Measurements from ENCODE around the gene CCDC68. TPM values are rescaled to one million over a fixed set of nuclear protein-coding genes. Genes with fewer than 3 reads are reported as not detected.

Gene CCDC68
- total RNA-seq, 1 experiment from 2014 or later: not detected

DNA sequence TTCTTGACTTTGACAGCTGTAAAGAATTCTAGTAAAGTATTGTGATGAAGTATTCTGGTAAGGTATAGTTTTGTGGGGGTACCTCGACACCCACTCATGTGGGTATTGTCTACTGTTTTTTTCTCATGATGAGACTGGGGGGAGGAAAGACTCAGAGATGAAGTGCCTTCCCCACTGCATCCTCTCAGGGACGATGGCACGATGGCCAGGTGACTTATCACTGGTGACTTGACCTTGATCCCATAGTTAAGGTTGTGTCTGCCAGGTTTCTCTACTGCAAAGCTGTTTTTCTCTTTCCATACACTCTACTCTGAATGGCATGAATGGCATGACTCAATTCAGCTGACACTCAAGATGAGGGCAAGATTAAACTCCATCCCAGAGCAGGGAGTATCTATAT, 936 bp upstream of the CCDC68 start:
- intact Hi-C loops (cut with micrococcal nuclease; ENCODE audit: unreplicated experiment): no loop called here
- Histone ChIP-seq H3K4me1 (ENCODE audit: insufficient read depth, low read length, poor library complexity, severe bottlenecking) (no peaks in the 10 kb centered on the region), H3K27me3 (replicated peaks; ENCODE audit: insufficient read depth, low read depth, low read length, poor library complexity) (peaks cover 25% of the 10 kb centered on the region), H3K9me3 (ENCODE audit: low read depth, low read length, poor library complexity, severe bottlenecking) (no peaks in the 10 kb centered on the region), H3K36me3 (ENCODE audit: insufficient read depth, low read length, poor library complexity, severe bottlenecking) (no peaks in the 10 kb centered on the region), H3K4me3 (ENCODE audit: low read depth, low read length, poor library complexity, severe bottlenecking) (no peak overlapping the region), H3K27ac (ENCODE audit: low read depth, low read length, poor library complexity, severe bottlenecking) (no peak overlapping the region)
- CTCF ChIA-PET: no interaction called here
- POLR2A ChIA-PET (ENCODE audit: low non-redundant PET): no interaction called here
- no peak for TF ChIP-seq CTCF (conservative IDR thresholded peaks at IDR 0.05; ENCODE audit: low read depth, low read length)
- TF ChIP-seq EZH2 (IDR thresholded peaks at IDR 0.05; ENCODE audit: borderline replicate concordance, low read depth, low read length, poor library complexity, severe bottlenecking): no peak
- DNase-seq (ENCODE audit: low spot score): no peak
- BruUV-seq (replicated peaks): no TSS peak

DNA sequence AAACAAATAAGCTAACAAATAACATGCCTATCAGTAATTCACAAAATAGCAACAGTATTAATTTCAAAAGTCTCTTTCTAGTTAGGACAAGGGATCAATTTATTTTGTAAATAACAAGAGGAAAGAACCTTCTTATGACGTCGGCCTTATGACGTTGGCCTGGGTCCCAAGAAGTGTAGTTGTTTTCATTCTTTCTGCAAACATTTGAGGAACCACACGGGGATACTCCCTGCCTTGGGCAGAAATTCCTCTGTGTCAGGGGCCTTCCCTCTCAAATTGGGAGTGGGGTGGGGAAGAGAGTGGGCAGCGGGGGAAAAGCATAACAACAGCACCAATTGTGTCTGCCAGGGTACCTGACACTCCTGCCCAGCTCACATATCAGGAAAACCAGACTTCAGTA, 1.3 kb downstream of the CCDC68 start:
- H3K36me3 ChIP-seq (ENCODE audit: insufficient read depth, low read length, poor library complexity, severe bottlenecking): no peaks in the 10 kb centered on the region
- CTCF ChIA-PET: no interaction called here
- no peak overlapping the region for H3K4me3 ChIP-seq (ENCODE audit: low read depth, low read length, poor library complexity, severe bottlenecking)
- H3K27ac ChIP-seq (ENCODE audit: low read depth, low read length, poor library complexity, severe bottlenecking): no peak overlapping the region
- no peak for DNase-seq (ENCODE audit: low spot score)
- H3K27me3 ChIP-seq (replicated peaks; ENCODE audit: insufficient read depth, low read depth, low read length, poor library complexity): peaks cover 25% of the 10 kb centered on the region
- POLR2A ChIA-PET (ENCODE audit: low non-redundant PET): no interaction called here
- TF ChIP-seq EZH2 (IDR thresholded peaks at IDR 0.05; ENCODE audit: borderline replicate concordance, low read depth, low read length, poor library complexity, severe bottlenecking) (no peak), CTCF (conservative IDR thresholded peaks at IDR 0.05; ENCODE audit: low read depth, low read length) (no peak)
- no peaks in the 10 kb centered on the region for H3K4me1 ChIP-seq (ENCODE audit: insufficient read depth, low read length, poor library complexity, severe bottlenecking)
- no peaks in the 10 kb centered on the region for H3K9me3 ChIP-seq (ENCODE audit: low read depth, low read length, poor library complexity, severe bottlenecking)
- no TSS peak for BruUV-seq (replicated peaks)
- intact Hi-C loops (cut with micrococcal nuclease; ENCODE audit: unreplicated experiment): no loop called here

DNA sequence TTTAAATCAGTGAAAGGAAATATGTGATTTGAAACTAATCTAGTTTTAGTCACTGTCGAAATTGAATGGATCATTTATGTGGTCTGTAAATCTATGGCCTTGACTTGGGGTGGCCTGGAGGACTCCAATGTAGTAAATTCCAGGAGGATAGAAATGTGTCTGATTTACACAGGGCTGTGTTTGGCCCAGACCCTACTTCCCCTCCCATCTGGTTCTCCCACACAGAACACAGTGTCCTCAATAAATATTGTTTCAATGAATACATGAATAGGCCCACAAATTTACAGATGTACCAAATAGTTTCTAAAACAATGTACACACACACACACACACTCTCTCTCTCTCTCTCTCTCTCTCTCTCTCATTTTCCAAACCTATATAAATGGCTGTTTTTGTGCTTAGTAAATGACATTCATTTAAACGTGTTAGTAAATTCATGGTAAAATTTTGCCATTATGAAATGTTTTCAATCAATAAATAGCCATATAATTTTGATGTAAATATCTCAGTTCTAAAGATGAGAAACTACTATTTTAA, 1.9 kb downstream of the CCDC68 start:
- DNase-seq (ENCODE audit: low spot score): no peak
- intact Hi-C loops (cut with micrococcal nuclease; ENCODE audit: unreplicated experiment): no loop called here
- H3K36me3 ChIP-seq (ENCODE audit: insufficient read depth, low read length, poor library complexity, severe bottlenecking): no peaks in the 10 kb centered on the region
- H3K27me3 ChIP-seq (replicated peaks; ENCODE audit: insufficient read depth, low read depth, low read length, poor library complexity): peaks cover 25% of the 10 kb centered on the region
- no peak overlapping the region for H3K4me3 ChIP-seq (ENCODE audit: low read depth, low read length, poor library complexity, severe bottlenecking)
- ChIA-PET POLR2A (ENCODE audit: low non-redundant PET) (no interaction called here), CTCF (no interaction called here)
- no peak overlapping the region for H3K27ac ChIP-seq (ENCODE audit: low read depth, low read length, poor library complexity, severe bottlenecking)
- H3K9me3 ChIP-seq (ENCODE audit: low read depth, low read length, poor library complexity, severe bottlenecking): no peaks in the 10 kb centered on the region
- TF ChIP-seq EZH2 (IDR thresholded peaks at IDR 0.05; ENCODE audit: borderline replicate concordance, low read depth, low read length, poor library complexity, severe bottlenecking): no peak
- no peak for TF ChIP-seq CTCF (conservative IDR thresholded peaks at IDR 0.05; ENCODE audit: low read depth, low read length)
- BruUV-seq (replicated peaks): no TSS peak
- H3K4me1 ChIP-seq (ENCODE audit: insufficient read depth, low read length, poor library complexity, severe bottlenecking): no peaks in the 10 kb centered on the region

Measured in A673 (cell line).